ENCODE results near the gene KLHL35. TPM values are rescaled to one million over a fixed set of nuclear protein-coding genes. Genes with fewer than 3 reads are reported as not detected.
A peak's percentile ranks its signal among the peaks of the same experiment; 100 is the strongest.

Gene KLHL35
- total RNA-seq, 1 donor from 2014 or later, result 1.5 TPM

DNA sequence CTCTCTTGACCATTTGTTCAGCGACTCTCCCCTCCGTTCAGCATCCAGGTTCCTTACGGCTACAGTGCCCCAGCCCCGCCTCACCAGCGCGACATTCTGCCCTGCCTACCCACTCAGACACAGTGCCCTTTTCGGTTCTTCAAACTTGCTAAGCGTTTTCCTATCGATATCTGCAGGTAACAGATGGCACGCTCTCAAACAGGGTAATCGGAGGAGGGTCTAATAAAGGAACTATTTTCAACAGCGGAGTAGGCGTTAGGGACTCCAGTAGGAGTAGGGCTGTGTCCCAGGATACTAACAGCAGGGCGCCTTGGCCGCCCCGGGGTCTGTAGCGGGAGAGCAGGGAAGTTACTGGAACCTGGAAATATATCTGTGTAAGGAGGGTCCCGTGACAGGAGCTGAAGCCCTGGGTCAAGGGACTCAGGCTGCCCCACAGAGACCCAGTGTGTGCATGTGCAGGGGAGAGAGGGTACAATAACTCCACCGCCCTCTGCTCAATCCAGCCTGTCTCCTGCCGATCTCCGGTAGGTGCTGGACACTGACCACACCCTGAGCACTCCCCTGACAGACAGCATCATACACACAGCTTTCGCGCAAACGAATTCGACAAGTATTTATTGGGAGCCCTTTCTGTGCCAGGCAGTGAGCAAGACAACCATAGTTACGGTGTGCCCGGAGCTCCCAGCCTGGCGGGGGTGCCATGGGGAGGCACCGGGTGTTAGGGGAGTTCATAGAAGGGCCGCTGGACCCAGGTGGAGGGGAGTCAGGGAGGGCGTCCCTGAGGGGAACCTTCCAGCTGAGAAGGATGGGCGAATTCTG, 2.1 kb downstream of the KLHL35 start:
- Histone ChIP-seq H3K27me3 (ENCODE audit: control insufficient read depth, insufficient read depth, low read length) (peaks cover 51% of the 10 kb centered on the region), H3K4me3 (ENCODE audit: low read depth, low read length) (peak overlapping the region; percentile 22), H3K36me3 (ENCODE audit: control insufficient read depth, insufficient read depth, low read length) (no peaks in the 10 kb centered on the region)
- no peak for DNase-seq (ENCODE audit: low read depth)
- TF ChIP-seq, protein P1, sequence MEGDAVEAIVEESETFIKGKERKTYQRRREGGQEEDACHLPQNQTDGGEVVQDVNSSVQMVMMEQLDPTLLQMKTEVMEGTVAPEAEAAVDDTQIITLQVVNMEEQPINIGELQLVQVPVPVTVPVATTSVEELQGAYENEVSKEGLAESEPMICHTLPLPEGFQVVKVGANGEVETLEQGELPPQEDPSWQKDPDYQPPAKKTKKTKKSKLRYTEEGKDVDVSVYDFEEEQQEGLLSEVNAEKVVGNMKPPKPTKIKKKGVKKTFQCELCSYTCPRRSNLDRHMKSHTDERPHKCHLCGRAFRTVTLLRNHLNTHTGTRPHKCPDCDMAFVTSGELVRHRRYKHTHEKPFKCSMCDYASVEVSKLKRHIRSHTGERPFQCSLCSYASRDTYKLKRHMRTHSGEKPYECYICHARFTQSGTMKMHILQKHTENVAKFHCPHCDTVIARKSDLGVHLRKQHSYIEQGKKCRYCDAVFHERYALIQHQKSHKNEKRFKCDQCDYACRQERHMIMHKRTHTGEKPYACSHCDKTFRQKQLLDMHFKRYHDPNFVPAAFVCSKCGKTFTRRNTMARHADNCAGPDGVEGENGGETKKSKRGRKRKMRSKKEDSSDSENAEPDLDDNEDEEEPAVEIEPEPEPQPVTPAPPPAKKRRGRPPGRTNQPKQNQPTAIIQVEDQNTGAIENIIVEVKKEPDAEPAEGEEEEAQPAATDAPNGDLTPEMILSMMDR (IDR thresholded peaks at IDR 0.05; ENCODE audit: insufficient read depth, low read length, poor library complexity, severe bottlenecking), result no peak

DNA sequence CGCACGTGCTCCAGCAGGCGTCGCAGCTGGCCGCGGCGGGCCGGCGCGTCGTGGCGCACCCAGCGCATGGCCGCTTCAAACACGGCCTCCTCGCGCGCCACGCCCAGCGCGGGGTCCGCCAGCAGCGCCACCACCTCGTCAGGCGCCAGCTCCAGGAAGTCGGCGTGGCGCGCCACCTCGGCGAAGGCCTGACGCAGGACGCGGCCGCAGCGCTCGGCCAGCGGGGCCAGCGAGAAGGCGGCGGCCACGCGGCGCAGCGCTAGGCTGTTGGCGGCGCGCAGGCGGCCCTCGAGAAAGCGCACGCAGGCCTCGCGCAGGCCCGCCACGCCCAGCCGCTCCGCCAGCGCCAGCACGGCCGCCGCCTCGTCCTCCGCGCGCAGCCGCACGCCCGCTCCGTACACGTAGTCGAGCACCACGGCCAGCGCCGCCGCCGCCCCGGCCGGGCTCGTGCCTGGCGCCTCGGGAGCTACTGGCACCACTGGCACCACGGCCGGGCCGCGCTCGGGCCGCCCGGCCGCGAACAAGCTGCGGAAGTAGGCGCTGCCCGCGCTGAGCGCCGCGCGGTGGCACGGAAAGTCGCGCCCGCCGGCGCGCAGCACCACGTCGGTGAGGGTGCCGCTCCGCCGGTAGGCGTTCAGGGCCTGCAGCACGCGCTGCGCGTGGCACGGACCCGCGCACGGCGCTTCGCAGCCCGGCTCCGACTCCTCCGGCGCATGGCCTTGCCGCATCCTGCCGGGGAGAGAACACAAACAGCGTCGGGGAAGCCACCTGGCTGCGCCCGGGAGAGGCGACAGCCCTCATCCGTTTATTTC, 2.9 kb downstream of the KLHL35 start:
- Histone ChIP-seq H3K36me3 (ENCODE audit: control insufficient read depth, insufficient read depth, low read length) (no peaks in the 10 kb centered on the region), H3K27me3 (ENCODE audit: control insufficient read depth, insufficient read depth, low read length) (peaks cover 51% of the 10 kb centered on the region), H3K4me3 (ENCODE audit: low read depth, low read length) (peak overlapping the region; percentile 22)
- DNase-seq (ENCODE audit: low read depth), result peak; percentile 7
- TF ChIP-seq, protein P1 (IDR thresholded peaks at IDR 0.05; ENCODE audit: insufficient read depth, low read length, poor library complexity, severe bottlenecking), result no peak

DNA sequence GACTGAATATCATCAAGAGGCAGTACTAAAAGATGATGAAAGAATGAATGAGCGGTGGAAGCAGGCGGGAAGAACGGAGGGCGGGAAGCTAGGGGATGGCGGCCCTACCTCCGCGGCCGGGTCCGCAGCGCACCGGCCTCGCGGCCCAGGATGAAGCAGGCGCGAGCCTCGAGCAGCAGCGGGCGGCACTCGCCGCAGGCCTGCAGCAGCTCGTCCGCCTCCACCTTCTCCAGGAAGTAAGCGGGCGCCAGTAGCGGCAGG, 3.4 kb downstream of the KLHL35 start:
- DNase-seq (ENCODE audit: low read depth), result no peak
- H3K36me3 ChIP-seq (ENCODE audit: control insufficient read depth, insufficient read depth, low read length), result no peaks in the 10 kb centered on the region
- peaks cover 51% of the 10 kb centered on the region for H3K27me3 ChIP-seq (ENCODE audit: control insufficient read depth, insufficient read depth, low read length)
- H3K4me3 ChIP-seq (ENCODE audit: low read depth, low read length), result no peak overlapping the region
- TF ChIP-seq, protein P1 (IDR thresholded peaks at IDR 0.05; ENCODE audit: insufficient read depth, low read length, poor library complexity, severe bottlenecking), result no peak

DNA sequence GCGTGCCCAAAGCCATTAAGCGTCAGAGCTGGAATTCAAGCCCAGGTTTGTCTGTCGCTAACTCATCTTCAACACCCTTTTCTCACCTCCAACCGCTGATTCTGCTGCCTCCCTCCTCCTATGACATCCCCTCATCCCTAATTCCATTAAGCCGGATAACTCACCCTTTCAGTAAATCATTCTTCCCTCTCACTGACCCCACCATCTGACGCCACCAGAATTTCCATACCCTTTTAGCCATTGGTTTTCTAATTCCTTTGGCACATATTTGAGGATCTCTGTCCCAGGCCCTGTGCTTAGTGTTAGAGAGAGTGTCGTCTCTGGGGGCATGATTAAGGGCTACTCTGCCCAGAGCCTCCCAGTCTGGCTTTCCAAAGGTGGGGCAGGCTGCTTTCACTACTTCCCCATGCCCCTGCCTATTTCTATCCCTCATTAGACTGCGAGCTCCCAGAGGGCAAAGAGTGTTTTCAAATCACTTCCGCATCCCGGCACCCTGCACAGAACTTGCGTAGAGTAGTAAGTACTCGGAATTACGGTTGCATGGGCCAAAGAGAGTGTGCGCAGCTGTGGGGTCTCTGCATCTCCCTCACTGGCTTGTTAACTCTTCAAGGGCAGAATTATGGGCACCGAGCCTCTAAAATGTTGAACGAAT, 3.9 kb downstream of the KLHL35 start:
- no peak for DNase-seq (ENCODE audit: low read depth)
- H3K4me3 ChIP-seq (ENCODE audit: low read depth, low read length), result no peak overlapping the region
- TF ChIP-seq, protein P1 (IDR thresholded peaks at IDR 0.05; ENCODE audit: insufficient read depth, low read length, poor library complexity, severe bottlenecking), result no peak
- peaks cover 50% of the 10 kb centered on the region for H3K27me3 ChIP-seq (ENCODE audit: control insufficient read depth, insufficient read depth, low read length)
- no peaks in the 10 kb centered on the region for H3K36me3 ChIP-seq (ENCODE audit: control insufficient read depth, insufficient read depth, low read length)

DNA sequence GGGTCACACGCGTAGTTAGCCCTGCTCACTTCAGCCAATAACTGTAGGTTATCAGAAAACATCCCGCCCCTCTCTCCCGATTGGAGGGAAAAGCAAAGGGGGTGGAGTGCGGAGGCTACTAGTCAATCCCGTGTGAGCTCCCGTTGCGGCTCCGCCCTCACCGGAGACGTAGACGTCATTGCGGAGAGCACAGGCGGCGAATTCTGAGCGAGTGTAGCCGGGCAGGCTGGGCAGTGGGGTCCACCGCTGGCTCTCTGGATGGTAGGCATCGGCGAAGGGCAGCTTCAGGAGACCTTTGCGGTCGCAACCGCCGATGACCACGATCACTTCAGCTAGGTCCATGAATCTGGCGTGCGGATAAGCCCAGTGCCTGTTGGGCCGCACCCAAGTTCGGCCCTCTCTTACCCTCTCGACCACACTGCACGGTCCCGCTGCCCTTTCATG, 4.7 kb downstream of the KLHL35 start:
- Histone ChIP-seq H3K4me3 (ENCODE audit: low read depth, low read length) (peak overlapping the region; percentile 40), H3K36me3 (ENCODE audit: control insufficient read depth, insufficient read depth, low read length) (no peaks in the 10 kb centered on the region), H3K27me3 (ENCODE audit: control insufficient read depth, insufficient read depth, low read length) (peaks cover 46% of the 10 kb centered on the region)
- TF ChIP-seq, protein P1 (IDR thresholded peaks at IDR 0.05; ENCODE audit: insufficient read depth, low read length, poor library complexity, severe bottlenecking), result no peak
- DNase-seq (ENCODE audit: low read depth), result peak; percentile 63
